DOHH2 (cell line): Measurements from ENCODE around the gene GLCE.
"Not testable (repeated sequence)": the region's sequence is repeated elsewhere in the genome, so short reads cannot be mapped to it uniquely, and the experiment has no call there.

Experiments used
- H3F3A ChIP-seq: fragments of 200-600 bp; sonication (generic), shearing (Covaris generic); 2 replicates; pipeline ENCODE4 v1.6.0; 2016; ENCODE audit warnings: antibody characterized with exemption, mild to moderate bottlenecking; ENCODE audit not compliant: control insufficient read depth, insufficient read depth
- H3K27ac ChIP-seq: fragments of 200-600 bp; sonication (generic); 2 replicates; pipeline ENCODE4 v1.5.1; 2014; ENCODE audit warnings: low read depth, mild to moderate bottlenecking, low read length, moderate library complexity
- H3K27me3 ChIP-seq: fragments of 200-600 bp; sonication (generic); 2 replicates; pipeline ENCODE4 v1.6.1; 2014; ENCODE audit warnings: mild to moderate bottlenecking, low read length, mixed read lengths; ENCODE audit not compliant: control insufficient read depth
- H3K36me3 ChIP-seq: fragments of 200-600 bp; sonication (generic); 2 replicates; pipeline ENCODE4 v1.6.1; 2014; ENCODE audit warnings: mild to moderate bottlenecking, low read length, moderate library complexity, mixed read lengths; ENCODE audit not compliant: control insufficient read depth
- H3K4me1 ChIP-seq: fragments of 200-600 bp; sonication (generic); 2 replicates; pipeline ENCODE4 v1.6.1; 2014; ENCODE audit warnings: mild to moderate bottlenecking, low read length, mixed read lengths; ENCODE audit not compliant: control insufficient read depth
- H3K4me2 ChIP-seq: fragments of 200-600 bp; sonication (generic); 2 replicates; pipeline ENCODE4 v1.6.0; 2014; ENCODE audit warnings: mild to moderate bottlenecking, low read length, moderate library complexity
- H3K4me3 ChIP-seq: fragments of 200-600 bp; sonication (generic); 2 replicates; pipeline ENCODE4 v1.5.1; 2014; ENCODE audit warnings: mild to moderate bottlenecking, low read length, mixed read lengths
- H3K79me2 ChIP-seq: fragments of 200-600 bp; sonication (generic); 2 replicates; pipeline ENCODE4 v1.6.1; 2014; ENCODE audit warnings: mild to moderate bottlenecking, low read length, mixed read lengths; ENCODE audit not compliant: control insufficient read depth
- H3K9me2 ChIP-seq: fragments of 200-600 bp; sonication (generic); replicated peaks from 2 replicates; pipeline ENCODE4 v1.6.1; 2014; ENCODE audit warnings: mild to moderate bottlenecking, low read length, mixed read lengths; ENCODE audit not compliant: control insufficient read depth
- H3K9me3 ChIP-seq: fragments of 200-600 bp; sonication (generic); 2 replicates; pipeline ENCODE4 v1.6.1; 2014; ENCODE audit warnings: antibody characterized with exemption, low read length, mixed read lengths; ENCODE audit not compliant: control insufficient read depth, insufficient read depth
- H4K20me1 ChIP-seq: fragments of 200-600 bp; sonication (generic); 2 replicates; pipeline ENCODE4 v1.6.0; 2014; ENCODE audit warnings: low read depth, mild to moderate bottlenecking, antibody characterized with exemption, low read length, moderate library complexity; ENCODE audit not compliant: control insufficient read depth, insufficient read depth
- EZH2phosphoT487 ChIP-seq: fragments of 200-600 bp; sonication (generic); IDR thresholded peaks from 2 replicates; pipeline ENCODE4 v1.6.1; 2017; ENCODE audit warnings: borderline replicate concordance, mild to moderate bottlenecking, antibody characterized with exemption, low read length, moderate library complexity, mixed read lengths
- TF ChIP-seq, protein P1 (sequence below): fragments of 200-600 bp; sonication (generic); IDR thresholded peaks from one replicate; pipeline ENCODE4 v1.5.1; 2014; ENCODE audit warnings: antibody characterized with exemption, mild to moderate bottlenecking, low read depth, low read length; ENCODE audit not compliant: poor library complexity, severe bottlenecking

The GLCE gene

DNA sequence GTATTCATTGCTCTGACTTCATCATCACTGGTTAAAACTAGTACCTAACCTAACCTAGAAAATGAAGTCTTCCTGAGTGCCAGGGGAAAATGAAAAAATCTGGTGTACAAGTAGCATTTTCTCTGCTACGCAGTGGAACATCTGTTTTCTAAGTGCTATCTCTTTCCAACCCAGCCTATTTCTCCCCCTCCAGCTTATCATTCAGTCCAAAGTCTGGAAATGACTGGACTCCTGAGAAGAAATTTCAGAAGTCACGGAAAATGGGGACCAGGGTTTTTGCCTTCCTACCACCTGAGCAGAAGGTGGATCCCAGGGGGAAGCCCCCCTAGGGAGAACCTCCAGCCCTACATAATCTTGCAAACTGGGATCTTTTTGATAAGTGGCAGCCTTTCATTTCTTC is 9.6 kb upstream of the GLCE start:
- Histone ChIP-seq H3K27me3 (peaks cover 65% of the 10 kb centered on the region), H3F3A (no peaks in the 10 kb centered on the region), H3K9me2 (no peaks in the 10 kb centered on the region), H3K4me3 (no peak overlapping the region), H3K36me3 (no peaks in the 10 kb centered on the region), H3K27ac (no peak overlapping the region), H3K9me3 (no peaks in the 10 kb centered on the region), H3K79me2 (no peaks in the 10 kb centered on the region), H4K20me1 (no peaks in the 10 kb centered on the region), H3K4me2 (no peak overlapping the region), H3K4me1 (no peaks in the 10 kb centered on the region)
- TF ChIP-seq, protein P1, sequence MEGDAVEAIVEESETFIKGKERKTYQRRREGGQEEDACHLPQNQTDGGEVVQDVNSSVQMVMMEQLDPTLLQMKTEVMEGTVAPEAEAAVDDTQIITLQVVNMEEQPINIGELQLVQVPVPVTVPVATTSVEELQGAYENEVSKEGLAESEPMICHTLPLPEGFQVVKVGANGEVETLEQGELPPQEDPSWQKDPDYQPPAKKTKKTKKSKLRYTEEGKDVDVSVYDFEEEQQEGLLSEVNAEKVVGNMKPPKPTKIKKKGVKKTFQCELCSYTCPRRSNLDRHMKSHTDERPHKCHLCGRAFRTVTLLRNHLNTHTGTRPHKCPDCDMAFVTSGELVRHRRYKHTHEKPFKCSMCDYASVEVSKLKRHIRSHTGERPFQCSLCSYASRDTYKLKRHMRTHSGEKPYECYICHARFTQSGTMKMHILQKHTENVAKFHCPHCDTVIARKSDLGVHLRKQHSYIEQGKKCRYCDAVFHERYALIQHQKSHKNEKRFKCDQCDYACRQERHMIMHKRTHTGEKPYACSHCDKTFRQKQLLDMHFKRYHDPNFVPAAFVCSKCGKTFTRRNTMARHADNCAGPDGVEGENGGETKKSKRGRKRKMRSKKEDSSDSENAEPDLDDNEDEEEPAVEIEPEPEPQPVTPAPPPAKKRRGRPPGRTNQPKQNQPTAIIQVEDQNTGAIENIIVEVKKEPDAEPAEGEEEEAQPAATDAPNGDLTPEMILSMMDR = no peak
- TF ChIP-seq EZH2phosphoT487 = no peak

DNA sequence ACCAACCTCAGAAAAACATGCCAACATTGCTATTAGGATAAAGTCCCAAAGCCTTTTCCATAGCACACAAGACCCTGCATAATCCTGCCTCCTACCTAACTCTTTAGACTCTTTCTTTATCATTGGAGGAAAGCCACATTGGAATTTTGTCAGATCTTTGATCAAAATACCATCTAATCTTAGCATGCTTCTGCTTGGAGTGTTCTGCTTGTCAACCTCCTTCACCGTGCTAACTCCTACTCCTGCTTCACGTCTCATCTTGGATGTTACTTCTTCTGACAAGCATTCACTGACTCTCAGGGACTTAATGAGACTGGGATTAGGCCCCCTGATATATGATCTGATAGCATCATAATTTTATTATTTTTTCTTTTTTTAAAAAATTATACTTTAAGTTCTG is 7.4 kb upstream of the GLCE start:
- H3K9me3 ChIP-seq = no peaks in the 10 kb centered on the region
- H3K4me3 ChIP-seq = no peak overlapping the region

GRCh38 chr15:69153587-69153986 is 6.8 kb upstream of the GLCE start:
- not testable (repeated sequence) for H3K27ac ChIP-seq, H3K9me3 ChIP-seq, H3K4me3 ChIP-seq, H3K4me2 ChIP-seq, H3F3A ChIP-seq, H4K20me1 ChIP-seq, H3K79me2 ChIP-seq, H3K36me3 ChIP-seq, H3K9me2 ChIP-seq, H3K4me1 ChIP-seq
- H3K27me3 ChIP-seq = peaks cover 47% of the 10 kb centered on the region

More for the DNA sequence above, 7.4 kb upstream of the GLCE start:
- Histone ChIP-seq H4K20me1 (no peaks in the 10 kb centered on the region), H3K27me3 (peaks cover 51% of the 10 kb centered on the region), H3F3A (no peaks in the 10 kb centered on the region), H3K79me2 (no peaks in the 10 kb centered on the region), H3K4me2 (no peak overlapping the region), H3K36me3 (no peaks in the 10 kb centered on the region), H3K9me2 (no peaks in the 10 kb centered on the region), H3K4me1 (no peaks in the 10 kb centered on the region), H3K27ac (no peak overlapping the region)
- TF ChIP-seq, protein P1 = no peak
- TF ChIP-seq EZH2phosphoT487 = no peak

- H4K20me1 ChIP-seq = no peaks in the 10 kb centered on the region
- no peaks in the 10 kb centered on the region for H3K9me2 ChIP-seq
- no peaks in the 10 kb centered on the region for H3K79me2 ChIP-seq
- H3K36me3 ChIP-seq = no peaks in the 10 kb centered on the region
- no peaks in the 10 kb centered on the region for H3F3A ChIP-seq
- H3K27me3 ChIP-seq = peaks cover 45% of the 10 kb centered on the region
- H3K9me3 ChIP-seq = no peaks in the 10 kb centered on the region
- no peaks in the 10 kb centered on the region for H3K4me1 ChIP-seq
- no peak overlapping the region for H3K27ac ChIP-seq
- TF ChIP-seq EZH2phosphoT487 = no peak
- TF ChIP-seq, protein P1 = no peak
- H3K4me2 ChIP-seq = no peak overlapping the region
- no peak overlapping the region for H3K4me3 ChIP-seq
Measured at GRCh38 chr15:69154078-69154477, 6.4 kb upstream of the GLCE start.
